ENCODE data around the gene OR5K2. TPM values are rescaled to one million over a fixed set of nuclear protein-coding genes. Genes with fewer than 3 reads are reported as not detected.

Gene OR5K2
- total and polyA plus RNA-seq, 10 of the 15 experiments (the other 5 are each of a cell fraction or from before 2014, with no cell fraction given), result 0.12 TPM; not detected in 9

DNA sequence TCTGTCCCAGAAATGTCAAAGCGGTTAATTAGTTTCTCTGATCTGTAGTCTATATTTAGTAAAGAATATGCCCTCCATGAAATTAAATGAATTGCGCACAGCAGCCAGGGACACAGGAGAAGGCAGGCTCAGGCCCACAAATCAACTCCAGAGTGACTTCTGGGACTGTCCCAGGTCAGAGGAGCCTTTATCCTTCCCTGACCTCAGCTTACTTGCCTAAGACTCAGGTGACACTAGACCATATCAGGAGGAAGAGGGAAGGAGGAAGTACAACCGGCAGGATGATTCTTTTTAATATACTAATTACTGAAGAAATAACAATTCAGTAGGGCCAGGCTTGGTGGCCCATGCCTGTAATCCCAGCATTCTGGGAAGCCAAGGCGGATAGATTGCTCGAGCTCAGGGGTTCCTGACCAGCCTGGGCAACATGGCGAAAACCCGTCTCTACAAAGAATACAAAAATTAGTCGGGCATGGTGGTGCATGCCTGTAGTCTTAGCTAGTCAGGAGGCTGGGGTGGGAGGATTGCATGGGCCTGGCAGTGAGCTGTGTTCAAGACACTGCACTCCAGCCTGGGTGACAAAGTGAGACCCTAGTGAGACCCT lies 32.5 kb downstream of the OR5K2 start:
- intact Hi-C loops (cut with micrococcal nuclease; ENCODE audit: unreplicated experiment) (loop anchor here (2.0 to 5.0 kb wide), 3 partner anchors 63 to 202 kb away; partner anchors contain the start of gene CPOX), in situ Hi-C loops (cut with MboI) (loop anchor here (5.0 kb wide), 1 partner anchor 32 kb away; no protein-coding TSS in a partner anchor)
- no TSS peak for BruUV-seq (replicated peaks)
- ChIA-PET RAD21 (ENCODE audit: unreplicated experiment) (interaction anchor here (0.7 to 3.4 kb wide), 9 partner anchors 11 to 62 kb away, joined by 3 to 29 read pairs (median 5); no protein-coding TSS in a partner anchor), POLR2A (interaction anchor here (0.8 to 2.0 kb wide), 7 partner anchors 9 to 42 kb away, joined by 3 to 9 read pairs (median 5); no protein-coding TSS in a partner anchor), SMC1A (ENCODE audit: uncharacterized antibody, unreplicated experiment) (interaction anchor here (0.8 to 3.4 kb wide), 10 partner anchors 9 to 43 kb away, joined by 3 to 47 read pairs (median 4); no protein-coding TSS in a partner anchor), CTCF (interaction anchor here (1.1 to 1.6 kb wide), 3 partner anchors 32 to 42 kb away, joined by 4 read pairs; no protein-coding TSS in a partner anchor)
- no peaks in the 10 kb centered on the region for H4K20me1 ChIP-seq (ENCODE audit: control insufficient read depth, insufficient read depth)
- peak; percentile 32 for ATAC-seq
- H3K4me3 ChIP-seq, result peak overlapping the region; percentile 81
- 46% methylated on average over 8 of the region's 8 CpGs for WGBS (ENCODE audit: insufficient coverage, insufficient replicate concordance, low lambda C conversion rate, missing lambda C conversion rate)
- H2AFZ ChIP-seq (ENCODE audit: control insufficient read depth, low read depth, low read length), result no peak overlapping the region
- H3K4me2 ChIP-seq (ENCODE audit: control insufficient read depth, insufficient read depth), result peak overlapping the region; percentile 92
- no peaks in the 10 kb centered on the region for H3K27me3 ChIP-seq (replicated peaks in 1 of 2; ENCODE audit: control insufficient read depth in 2 of 2, insufficient read depth in 2 of 2, low read length in 1 of 2)
- peaks cover 12% of the 10 kb centered on the region; the same call in 1 of the 2 replicates for H3K4me1 ChIP-seq (ENCODE audit: control insufficient read depth, insufficient read depth, low read length)
- no peak for FAIRE-seq
- DNase-seq (ENCODE audit: low read depth, low spot score), result no peak
- H3K79me2 ChIP-seq (ENCODE audit: control insufficient read depth, insufficient read depth, low read length), result peaks cover 100% of the 10 kb centered on the region
- H3K36me3 ChIP-seq (ENCODE audit: control insufficient read depth in 2 of 2, insufficient read depth in 2 of 2, low read length in 1 of 2), result peaks cover 3 to 7% of the 10 kb centered on the region in 2 experiments; a peak in 3 of 4 replicates
- H3K9ac ChIP-seq (ENCODE audit: control insufficient read depth, insufficient read depth, low read length), result peak overlapping the region; percentile 64
- H3K27ac ChIP-seq (ENCODE audit: control insufficient read depth, insufficient read depth), result peak overlapping the region; percentile 97
- H3K9me3 ChIP-seq (replicated peaks; ENCODE audit: control insufficient read depth, insufficient read depth, low read length), result no peaks in the 10 kb centered on the region
- TF ChIP-seq MTA2 (IDR thresholded peaks at IDR 0.05; ENCODE audit: low read depth), result peak; percentile 35; the same call in 1 of the 2 replicates
- TF ChIP-seq, protein P1, sequence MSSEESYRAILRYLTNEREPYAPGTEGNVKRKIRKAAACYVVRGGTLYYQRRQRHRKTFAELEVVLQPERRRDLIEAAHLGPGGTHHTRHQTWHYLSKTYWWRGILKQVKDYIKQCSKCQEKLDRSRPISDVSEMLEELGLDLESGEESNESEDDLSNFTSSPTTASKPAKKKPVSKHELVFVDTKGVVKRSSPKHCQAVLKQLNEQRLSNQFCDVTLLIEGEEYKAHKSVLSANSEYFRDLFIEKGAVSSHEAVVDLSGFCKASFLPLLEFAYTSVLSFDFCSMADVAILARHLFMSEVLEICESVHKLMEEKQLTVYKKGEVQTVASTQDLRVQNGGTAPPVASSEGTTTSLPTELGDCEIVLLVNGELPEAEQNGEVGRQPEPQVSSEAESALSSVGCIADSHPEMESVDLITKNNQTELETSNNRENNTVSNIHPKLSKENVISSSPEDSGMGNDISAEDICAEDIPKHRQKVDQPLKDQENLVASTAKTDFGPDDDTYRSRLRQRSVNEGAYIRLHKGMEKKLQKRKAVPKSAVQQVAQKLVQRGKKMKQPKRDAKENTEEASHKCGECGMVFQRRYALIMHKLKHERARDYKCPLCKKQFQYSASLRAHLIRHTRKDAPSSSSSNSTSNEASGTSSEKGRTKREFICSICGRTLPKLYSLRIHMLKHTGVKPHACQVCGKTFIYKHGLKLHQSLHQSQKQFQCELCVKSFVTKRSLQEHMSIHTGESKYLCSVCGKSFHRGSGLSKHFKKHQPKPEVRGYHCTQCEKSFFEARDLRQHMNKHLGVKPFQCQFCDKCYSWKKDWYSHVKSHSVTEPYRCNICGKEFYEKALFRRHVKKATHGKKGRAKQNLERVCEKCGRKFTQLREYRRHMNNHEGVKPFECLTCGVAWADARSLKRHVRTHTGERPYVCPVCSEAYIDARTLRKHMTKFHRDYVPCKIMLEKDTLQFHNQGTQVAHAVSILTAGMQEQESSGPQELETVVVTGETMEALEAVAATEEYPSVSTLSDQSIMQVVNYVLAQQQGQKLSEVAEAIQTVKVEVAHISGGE (CRISPR knock-in tag; IDR thresholded peaks at IDR 0.05), result no peak
- peak; percentile 63; the same call in 1 of the 2 replicates for TF ChIP-seq POLR2A (IDR thresholded peaks at IDR 0.05; ENCODE audit: low read depth, low read length)
- no peak for TF ChIP-seq CBX3 (IDR thresholded peaks at IDR 0.05; ENCODE audit: borderline replicate concordance, low read depth)
- TF ChIP-seq, protein P2, sequence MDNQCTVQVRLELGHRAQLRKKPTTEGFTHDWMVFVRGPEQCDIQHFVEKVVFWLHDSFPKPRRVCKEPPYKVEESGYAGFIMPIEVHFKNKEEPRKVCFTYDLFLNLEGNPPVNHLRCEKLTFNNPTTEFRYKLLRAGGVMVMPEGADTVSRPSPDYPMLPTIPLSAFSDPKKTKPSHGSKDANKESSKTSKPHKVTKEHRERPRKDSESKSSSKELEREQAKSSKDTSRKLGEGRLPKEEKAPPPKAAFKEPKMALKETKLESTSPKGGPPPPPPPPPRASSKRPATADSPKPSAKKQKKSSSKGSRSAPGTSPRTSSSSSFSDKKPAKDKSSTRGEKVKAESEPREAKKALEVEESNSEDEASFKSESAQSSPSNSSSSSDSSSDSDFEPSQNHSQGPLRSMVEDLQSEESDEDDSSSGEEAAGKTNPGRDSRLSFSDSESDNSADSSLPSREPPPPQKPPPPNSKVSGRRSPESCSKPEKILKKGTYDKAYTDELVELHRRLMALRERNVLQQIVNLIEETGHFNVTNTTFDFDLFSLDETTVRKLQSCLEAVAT (IDR thresholded peaks at IDR 0.05), result peak; percentile 94
- TF ChIP-seq POLR2AphosphoS5 (IDR thresholded peaks at IDR 0.05; ENCODE audit: low read length), result peak; percentile 73
- no peak for TF ChIP-seq PML (IDR thresholded peaks at IDR 0.05; ENCODE audit: low read length)
- TF ChIP-seq ZBED1 (IDR thresholded peaks at IDR 0.05; ENCODE audit: borderline replicate concordance), result peak; percentile 49; the same call in 1 of the 2 replicates
- TF ChIP-seq IKZF1 (conservative IDR thresholded peaks at IDR 0.05), result peak; percentile 43; the same call in 1 of the 2 replicates
- TF ChIP-seq BHLHE40 (IDR thresholded peaks at IDR 0.05; ENCODE audit: borderline replicate concordance in 1 of 2, low read depth in 2 of 2, low read length in 1 of 2), result peak; percentile 12 to 41; a peak in 1 of 4 replicates
- peak; percentile 49 to 63; a peak in 3 of 4 replicates for TF ChIP-seq IKZF2 (IDR thresholded peaks at IDR 0.05)
- TF ChIP-seq, protein P3, sequence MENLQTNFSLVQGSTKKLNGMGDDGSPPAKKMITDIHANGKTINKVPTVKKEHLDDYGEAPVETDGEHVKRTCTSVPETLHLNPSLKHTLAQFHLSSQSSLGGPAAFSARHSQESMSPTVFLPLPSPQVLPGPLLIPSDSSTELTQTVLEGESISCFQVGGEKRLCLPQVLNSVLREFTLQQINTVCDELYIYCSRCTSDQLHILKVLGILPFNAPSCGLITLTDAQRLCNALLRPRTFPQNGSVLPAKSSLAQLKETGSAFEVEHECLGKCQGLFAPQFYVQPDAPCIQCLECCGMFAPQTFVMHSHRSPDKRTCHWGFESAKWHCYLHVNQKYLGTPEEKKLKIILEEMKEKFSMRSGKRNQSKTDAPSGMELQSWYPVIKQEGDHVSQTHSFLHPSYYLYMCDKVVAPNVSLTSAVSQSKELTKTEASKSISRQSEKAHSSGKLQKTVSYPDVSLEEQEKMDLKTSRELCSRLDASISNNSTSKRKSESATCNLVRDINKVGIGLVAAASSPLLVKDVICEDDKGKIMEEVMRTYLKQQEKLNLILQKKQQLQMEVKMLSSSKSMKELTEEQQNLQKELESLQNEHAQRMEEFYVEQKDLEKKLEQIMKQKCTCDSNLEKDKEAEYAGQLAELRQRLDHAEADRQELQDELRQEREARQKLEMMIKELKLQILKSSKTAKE (IDR thresholded peaks at IDR 0.05; ENCODE audit: low read depth, poor library complexity, severe bottlenecking), result peak; percentile 32
- TF ChIP-seq BMI1 (IDR thresholded peaks at IDR 0.05; ENCODE audit: borderline replicate concordance), result no peak
- no peak for TF ChIP-seq ZNF384 (IDR thresholded peaks at IDR 0.05; ENCODE audit: borderline replicate concordance, low read depth, low read length)
- TF ChIP-seq WRNIP1 (IDR thresholded peaks at IDR 0.05; ENCODE audit: borderline replicate concordance, low read depth, low read length), result 0 out of 2 replicates have a peak, but pooled peaks have one; percentile 51
- peak; percentile 34; the same call in 1 of the 2 replicates for TF ChIP-seq HDGF (IDR thresholded peaks at IDR 0.05)
- TF ChIP-seq SREBF2 (IDR thresholded peaks at IDR 0.05; ENCODE audit: low read length), result no peak

Measured in GM12878 (cell line).